HCT116 (cell line): ENCODE measurements around the gene TRIM62. TPM values are rescaled to one million over a fixed set of nuclear protein-coding genes. Genes with fewer than 3 reads are reported as not detected.

Experiments
- ATAC-seq: fragments of 200-7000 bp; cut with Tn5 transposase; 2 replicates; pipeline ENCODE4 v1.9.1; 2020; ENCODE audit warnings: mild to moderate bottlenecking, moderate library complexity
- BruUV-seq: library from RNA; stranded (reverse); fragments of 400-500 nt; replicated peaks from 2 replicates; lab custom pipeline; 2021; lab: Mats Ljungman, UMichigan
- CTCF ChIA-PET: fragments of 300-600 bp; sonication (Branson Sonifier 250); formaldehyde crosslinking; loops from one replicate; lab custom pipeline; 2021; ENCODE audit warnings: antibody characterized with exemption; lab: Charles Lee
- POLR2A ChIA-PET: fragments of 300-600, 350-600 bp; sonication (Branson Sonifier 250); formaldehyde crosslinking; loops from one replicate; lab custom pipeline; 2021; ENCODE audit warnings: antibody characterized with exemption; lab: Charles Lee
- RAD21 ChIA-PET, 2 experiments: fragments of 300-600 bp; sonication (Branson Sonifier 250); formaldehyde crosslinking; loops; one replicate each; lab custom pipeline; 2023; ENCODE audit warnings: low total read pairs in 2 of 2; ENCODE audit not compliant: uncharacterized antibody in 2 of 2, unreplicated experiment in 2 of 2, low non-redundant PET in 1 of 2; lab: Charles Lee
- DNase-seq: peaks from one replicate; pipeline ENCODE4 v3.0.0-alpha.2; 2010; ENCODE audit warnings: low read depth, low spot score
- H2AFZ ChIP-seq: fragments of 200-600 bp; shearing (Covaris generic), sonication (generic); 2 replicates; pipeline ENCODE4 v1.6.1; 2017; ENCODE audit warnings: low read depth, mixed run types, mixed read lengths, antibody characterized with exemption, low read length; ENCODE audit not compliant: poor library complexity, severe bottlenecking
- H3K27ac ChIP-seq: 2 replicates; pipeline ENCODE4 v1.5.1; 2012; ENCODE audit warnings: low read depth, low read length
- H3K27me3 ChIP-seq: fragments of 200-600 bp; sonication (generic); 2 replicates; pipeline ENCODE4 v1.6.1; 2016; ENCODE audit warnings: mixed run types, low read length, mixed read lengths; ENCODE audit not compliant: insufficient read depth
- H3K36me3 ChIP-seq, 2 experiments: fragments of 200-500 bp in 1 of 2; fragments of 200-600 bp in 1 of 2; sonication (Bioruptor generic) in 1 of 2; sonication (generic) in 1 of 2; 2 replicates each; pipeline versions ENCODE4 v1.5.1 to v1.6.1; 2014 to 2016; ENCODE audit warnings: low read length in 2 of 2, inconsistent platforms in 1 of 2, mixed read lengths in 1 of 2, mixed run types in 1 of 2; ENCODE audit not compliant: insufficient read depth in 2 of 2, control insufficient read depth in 1 of 2
- H3K4me1 ChIP-seq, 2 experiments: fragments of 200-600 bp in 1 of 2; sonication (generic) in 1 of 2; 2 replicates each; pipeline versions ENCODE4 v1.5.1 to v1.6.1; 2012 to 2017; ENCODE audit warnings: low read length in 2 of 2, inconsistent platforms in 1 of 2, mild to moderate bottlenecking in 1 of 2, mixed read lengths in 1 of 2, mixed run types in 1 of 2, moderate library complexity in 1 of 2; ENCODE audit not compliant: insufficient read depth in 2 of 2, control insufficient read depth in 1 of 2
- H3K4me2 ChIP-seq: fragments of 200-600 bp; sonication (generic); 2 replicates; pipeline ENCODE4 v1.6.1; 2017; ENCODE audit warnings: mixed run types, low read length, mixed read lengths
- H3K4me3 ChIP-seq, 2 experiments: fragments of 200-600 bp in 1 of 2; sonication (generic) in 1 of 2; replicated peaks in 1 of 2; 2 replicates each; pipeline ENCODE4 v1.5.1; 2011 to 2016; ENCODE audit warnings: low read length in 2 of 2, control low read depth in 1 of 2, low read depth in 1 of 2, mild to moderate bottlenecking in 1 of 2, mixed read lengths in 1 of 2, mixed run types in 1 of 2
- H3K79me2 ChIP-seq: fragments of 200-600 bp; sonication (generic); 2 replicates; pipeline ENCODE4 v1.6.1; 2017; ENCODE audit warnings: mild to moderate bottlenecking, mixed run types, low read length, moderate library complexity, mixed read lengths; ENCODE audit not compliant: insufficient read depth
- H3K9ac ChIP-seq: fragments of 200-600 bp; sonication (generic); 2 replicates; pipeline ENCODE4 v1.6.1; 2016; ENCODE audit warnings: low read length, mixed read lengths
- H3K9me2 ChIP-seq: fragments of 200-600 bp; sonication (generic), shearing (Covaris generic); 2 replicates; pipeline ENCODE4 v1.6.1; 2017; ENCODE audit warnings: mixed run types, mild to moderate bottlenecking, moderate library complexity; ENCODE audit not compliant: insufficient read depth
- H3K9me3 ChIP-seq, 2 experiments: fragments of 200-500 bp in 1 of 2; fragments of 200-600 bp in 1 of 2; sonication (Bioruptor generic) in 1 of 2; sonication (generic) in 1 of 2; 2 replicates each; pipeline ENCODE4 v1.6.1; 2014 to 2017; ENCODE audit warnings: low read length in 2 of 2, mixed read lengths in 2 of 2, inconsistent platforms in 1 of 2, low read depth in 1 of 2, mild to moderate bottlenecking in 1 of 2, mixed run types in 1 of 2, moderate library complexity in 1 of 2; ENCODE audit not compliant: control insufficient read depth in 1 of 2, insufficient read depth in 1 of 2
- H4K20me1 ChIP-seq: fragments of 200-600 bp; sonication (generic), shearing (Covaris generic); 2 replicates; pipeline ENCODE4 v1.6.1; 2017; ENCODE audit warnings: mixed run types, mild to moderate bottlenecking, moderate library complexity; ENCODE audit not compliant: insufficient read depth
- CBX3 ChIP-seq: IDR thresholded peaks from 2 replicates; pipeline ENCODE4 v1.6.1; 2012; ENCODE audit warnings: low read depth
- CEBPB ChIP-seq: IDR thresholded peaks from 2 replicates; pipeline ENCODE4 v1.6.1; 2012; ENCODE audit warnings: low read depth
- CTCF ChIP-seq, 3 experiments: fragments of 200-600 bp in 1 of 3; sonication (generic) in 1 of 3; IDR thresholded peaks in 2 of 3; conservative IDR thresholded peaks in 1 of 3; 2 replicates each; pipeline ENCODE4 v1.5.1; 2012 to 2017; ENCODE audit warnings: low read depth in 2 of 3, low read length in 2 of 3, antibody characterized with exemption in 1 of 3, borderline replicate concordance in 1 of 3, control low read depth in 1 of 3, mild to moderate bottlenecking in 1 of 3, mixed read lengths in 1 of 3, mixed run types in 1 of 3, moderate library complexity in 1 of 3; ENCODE audit not compliant: insufficient read depth in 1 of 3
- EGR1 ChIP-seq: IDR thresholded peaks from 2 replicates; pipeline ENCODE4 v1.6.1; 2012; ENCODE audit warnings: low read depth
- ELF1 ChIP-seq: IDR thresholded peaks from 2 replicates; pipeline ENCODE4 v1.6.1; 2012; ENCODE audit warnings: low read depth, borderline replicate concordance
- EZH2phosphoT487 ChIP-seq: fragments of 200-600 bp; IDR thresholded peaks from 2 replicates; pipeline ENCODE4 v1.6.1; 2018; ENCODE audit warnings: antibody characterized with exemption, borderline replicate concordance
- JUND ChIP-seq: IDR thresholded peaks from 2 replicates; pipeline ENCODE4 v1.6.1; 2012
- POLR2A ChIP-seq: IDR thresholded peaks from 2 replicates; pipeline ENCODE4 v1.7.0; 2011; ENCODE audit warnings: borderline replicate concordance; ENCODE audit not compliant: insufficient read depth, insufficient read length; ENCODE audit errors: extremely low read depth
- RAD21 ChIP-seq: IDR thresholded peaks from 2 replicates; pipeline ENCODE4 v1.6.1; 2012; ENCODE audit warnings: low read depth, mild to moderate bottlenecking
- SP1 ChIP-seq: IDR thresholded peaks from 2 replicates; pipeline ENCODE4 v1.6.1; 2012; ENCODE audit warnings: low read depth
- SRF ChIP-seq: IDR thresholded peaks from 2 replicates; pipeline ENCODE4 v1.6.1; 2012; ENCODE audit warnings: low read depth
- ZFX ChIP-seq: fragments of 450-650 bp; IDR thresholded peaks from 2 replicates; pipeline ENCODE4 v1.6.1; 2017
- intact Hi-C: fragments of 100-400 bp; cut with micrococcal nuclease; formaldehyde crosslinking; loops from 2 replicates; pipeline ENCODE4 v1.10.0; 2022
- total RNA-seq: library from RNA; stranded (reverse); gene quantifications from one replicate; pipeline ENCODE4 v1.2.1, GENCODE V29; 2021; ENCODE audit not compliant: unreplicated experiment
- TF ChIP-seq, protein P1 (sequence below): IDR thresholded peaks from 2 replicates; pipeline ENCODE4 v1.6.1; 2011; ENCODE audit warnings: mild to moderate bottlenecking, low read length, moderate library complexity; ENCODE audit not compliant: insufficient replicate concordance; ENCODE audit errors: extremely low read depth

The TRIM62 gene
- total RNA-seq, 1 experiment from 2014 or later, result 6.5 TPM

DNA sequence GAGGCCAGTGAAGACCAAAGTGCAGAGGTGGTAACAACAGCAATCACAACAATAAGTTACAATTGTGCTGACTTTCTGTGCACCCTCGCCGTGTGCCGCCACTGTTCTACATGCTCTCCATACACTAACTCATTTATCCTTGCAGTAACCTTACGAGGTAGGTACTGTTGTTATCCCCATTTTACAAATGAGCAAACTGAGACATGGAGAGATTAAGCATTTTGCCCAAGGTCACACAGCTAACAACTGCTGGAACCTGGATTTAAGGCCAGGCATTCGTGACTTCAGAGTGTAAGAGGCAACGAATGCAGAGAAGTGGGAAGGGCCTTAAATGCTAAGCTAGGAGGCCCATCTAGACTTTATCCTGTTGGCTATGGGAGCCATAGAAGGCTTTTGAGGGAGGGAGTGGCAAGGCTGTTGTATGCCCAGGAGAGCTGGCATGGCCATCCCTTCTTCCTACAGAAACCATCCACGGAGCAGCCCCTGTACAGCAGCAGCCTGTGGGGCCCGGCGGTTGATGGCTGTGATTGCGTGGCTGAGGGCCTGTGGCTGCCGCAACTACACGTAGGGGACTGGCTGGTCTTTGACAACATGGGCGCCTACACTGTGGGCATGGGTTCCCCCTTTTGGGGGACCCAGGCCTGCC lies 64.3 kb downstream of the TRIM62 start:
- H3K4me3 ChIP-seq, result no peak overlapping the region
- ATAC-seq (no peak), DNase-seq (no peak)
- no peaks in the 10 kb centered on the region for H3K36me3 ChIP-seq
- RAD21 ChIA-PET, result no interaction called here
- no peaks in the 10 kb centered on the region for H3K27me3 ChIP-seq
- no peaks in the 10 kb centered on the region for H3K4me1 ChIP-seq
- H3K27ac ChIP-seq, result no peak overlapping the region
- no peak for TF ChIP-seq CEBPB
- TF ChIP-seq RAD21, result no peak
- no peak for TF ChIP-seq CBX3
- TF ChIP-seq ZFX, result no peak
- TF ChIP-seq POLR2A, result no peak
- no peak for TF ChIP-seq JUND
- TF ChIP-seq SRF, result no peak
- no peak for TF ChIP-seq EZH2phosphoT487
- TF ChIP-seq SP1, result no peak
- no peak for TF ChIP-seq ELF1
- CTCF ChIA-PET, result interaction anchor here (1.1 kb wide), 1 partner anchor 10 kb away, joined by 5 read pairs; no protein-coding TSS in a partner anchor
- H3K79me2 ChIP-seq, result no peaks in the 10 kb centered on the region
- H4K20me1 ChIP-seq, result no peaks in the 10 kb centered on the region
- H3K9ac ChIP-seq, result no peak overlapping the region
- BruUV-seq, result no TSS peak
- no peaks in the 10 kb centered on the region for H3K9me2 ChIP-seq
- H2AFZ ChIP-seq, result no peak overlapping the region
- H3K4me2 ChIP-seq, result no peak overlapping the region
- intact Hi-C loops, result no loop called here
- POLR2A ChIA-PET, result no interaction called here
- no peaks in the 10 kb centered on the region for H3K9me3 ChIP-seq

- H3K4me1 ChIP-seq, result no peaks in the 10 kb centered on the region
- H3K4me2 ChIP-seq, result no peak overlapping the region
- no peaks in the 10 kb centered on the region for H3K9me2 ChIP-seq
- H3K79me2 ChIP-seq, result no peaks in the 10 kb centered on the region
- no peaks in the 10 kb centered on the region for H3K36me3 ChIP-seq
- POLR2A ChIA-PET, result no interaction called here
- no peak overlapping the region for H3K9ac ChIP-seq
- no peaks in the 10 kb centered on the region for H3K27me3 ChIP-seq
- intact Hi-C loops, result loop anchor here (5.0 kb wide), 3 partner anchors 185 to 360 kb away; partner anchors contain the start of gene ZSCAN20
- BruUV-seq, result no TSS peak
- TF ChIP-seq EGR1 (no peak), RAD21 (peak; percentile 68), SP1 (no peak), CTCF (IDR thresholded peaks at IDR 0.05 in 2 of 3, conservative IDR thresholded peaks at IDR 0.05 in 1 of 3; ENCODE audit: borderline replicate concordance in 1 of 3, insufficient read depth in 1 of 3, low read depth in 2 of 3, low read length in 2 of 3) (peak; percentile 28 to 47 (median 35); a peak in 4 of 6 replicates)
- TF ChIP-seq, protein P1, sequence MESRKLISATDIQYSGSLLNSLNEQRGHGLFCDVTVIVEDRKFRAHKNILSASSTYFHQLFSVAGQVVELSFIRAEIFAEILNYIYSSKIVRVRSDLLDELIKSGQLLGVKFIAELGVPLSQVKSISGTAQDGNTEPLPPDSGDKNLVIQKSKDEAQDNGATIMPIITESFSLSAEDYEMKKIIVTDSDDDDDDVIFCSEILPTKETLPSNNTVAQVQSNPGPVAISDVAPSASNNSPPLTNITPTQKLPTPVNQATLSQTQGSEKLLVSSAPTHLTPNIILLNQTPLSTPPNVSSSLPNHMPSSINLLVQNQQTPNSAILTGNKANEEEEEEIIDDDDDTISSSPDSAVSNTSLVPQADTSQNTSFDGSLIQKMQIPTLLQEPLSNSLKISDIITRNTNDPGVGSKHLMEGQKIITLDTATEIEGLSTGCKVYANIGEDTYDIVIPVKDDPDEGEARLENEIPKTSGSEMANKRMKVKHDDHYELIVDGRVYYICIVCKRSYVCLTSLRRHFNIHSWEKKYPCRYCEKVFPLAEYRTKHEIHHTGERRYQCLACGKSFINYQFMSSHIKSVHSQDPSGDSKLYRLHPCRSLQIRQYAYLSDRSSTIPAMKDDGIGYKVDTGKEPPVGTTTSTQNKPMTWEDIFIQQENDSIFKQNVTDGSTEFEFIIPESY, result no peak
- no peak overlapping the region for H3K27ac ChIP-seq
- H4K20me1 ChIP-seq, result no peaks in the 10 kb centered on the region
- H3K9me3 ChIP-seq, result peaks cover 0 to 6% of the 10 kb centered on the region in 2 experiments; a peak in 1 of 4 replicates
- no peak for DNase-seq
- H3K4me3 ChIP-seq, result no peak overlapping the region
- peak; percentile 69 for ATAC-seq
- RAD21 ChIA-PET, result no interaction called here
- H2AFZ ChIP-seq, result no peak overlapping the region
- CTCF ChIA-PET, result interaction anchor here (1.4 kb wide), 1 partner anchor 184 kb away, joined by 4 read pairs; no protein-coding TSS in a partner anchor
These were observed 69.9 kb downstream of the TRIM62 start for GRCh38 chr1:33111965-33112364.
